GM18519 (cell line): ENCODE measurements around the gene GOLGA8K.
"Not testable (repeated sequence)": the region's sequence is repeated elsewhere in the genome, so short reads cannot be mapped to it uniquely, and the experiment has no call there.

Source experiments
- ATAC-seq: cut with Tn5 transposase; IDR thresholded peaks from one replicate; pipeline ENCODE4 v1.9.1; 2021; ENCODE audit warnings: mild to moderate bottlenecking, moderate library complexity; ENCODE audit not compliant: unreplicated experiment, low FRiP score

GOLGA8K gene

DNA sequence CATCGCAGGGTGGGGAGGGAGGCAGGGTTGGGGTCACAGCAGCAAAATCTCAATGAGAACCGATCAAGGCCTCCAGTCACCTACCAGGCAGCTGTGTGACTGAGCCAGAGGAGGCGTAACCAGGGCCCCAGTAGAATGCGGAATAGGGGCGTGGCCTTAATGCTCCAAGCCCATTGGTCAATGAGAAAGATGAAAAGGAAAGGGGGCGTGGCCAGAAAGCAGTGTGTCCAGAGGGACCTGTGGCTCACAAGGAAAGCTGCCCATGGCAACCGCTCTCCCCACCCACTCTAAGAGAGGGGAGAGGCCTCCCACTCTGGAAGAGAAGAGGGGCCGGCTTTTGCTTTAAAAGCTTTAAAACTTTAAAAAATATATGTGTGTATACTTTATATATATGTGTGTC, at the start of gene GOLGA8K:
Gene GOLGA8K (minus strand): TSS at position 101 of the 400 bp plus-strand sequence. CDS start 98 bp downstream, at position 3.
- ATAC-seq, result not testable (repeated sequence)

DNA sequence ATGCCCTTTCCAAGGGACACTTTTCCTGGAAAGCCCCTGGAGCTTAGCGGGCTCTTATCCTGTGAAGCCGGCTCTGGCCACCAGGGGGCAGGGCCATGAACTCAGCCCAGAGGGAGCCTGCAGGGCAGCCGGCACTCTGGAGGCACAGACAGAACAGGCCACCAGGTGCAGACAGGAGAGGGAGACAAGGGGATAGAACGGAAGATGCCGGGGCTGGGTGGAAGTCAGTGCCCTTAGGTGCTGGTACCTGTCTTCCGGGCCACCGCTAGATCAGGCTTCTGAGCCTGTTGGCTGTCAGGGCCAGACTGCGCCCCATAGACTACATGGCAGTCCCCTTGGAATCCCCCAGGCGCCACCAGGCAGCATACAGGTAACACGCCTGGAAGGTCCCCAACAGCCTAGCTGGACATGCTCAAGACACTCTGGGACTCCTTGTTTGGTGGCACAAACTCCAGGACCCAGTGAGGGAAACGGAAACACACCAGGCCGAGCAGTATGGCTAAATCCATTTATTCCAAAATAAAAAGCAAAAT, 37.4 kb upstream of the GOLGA8K start:
- not testable (repeated sequence) for ATAC-seq

DNA sequence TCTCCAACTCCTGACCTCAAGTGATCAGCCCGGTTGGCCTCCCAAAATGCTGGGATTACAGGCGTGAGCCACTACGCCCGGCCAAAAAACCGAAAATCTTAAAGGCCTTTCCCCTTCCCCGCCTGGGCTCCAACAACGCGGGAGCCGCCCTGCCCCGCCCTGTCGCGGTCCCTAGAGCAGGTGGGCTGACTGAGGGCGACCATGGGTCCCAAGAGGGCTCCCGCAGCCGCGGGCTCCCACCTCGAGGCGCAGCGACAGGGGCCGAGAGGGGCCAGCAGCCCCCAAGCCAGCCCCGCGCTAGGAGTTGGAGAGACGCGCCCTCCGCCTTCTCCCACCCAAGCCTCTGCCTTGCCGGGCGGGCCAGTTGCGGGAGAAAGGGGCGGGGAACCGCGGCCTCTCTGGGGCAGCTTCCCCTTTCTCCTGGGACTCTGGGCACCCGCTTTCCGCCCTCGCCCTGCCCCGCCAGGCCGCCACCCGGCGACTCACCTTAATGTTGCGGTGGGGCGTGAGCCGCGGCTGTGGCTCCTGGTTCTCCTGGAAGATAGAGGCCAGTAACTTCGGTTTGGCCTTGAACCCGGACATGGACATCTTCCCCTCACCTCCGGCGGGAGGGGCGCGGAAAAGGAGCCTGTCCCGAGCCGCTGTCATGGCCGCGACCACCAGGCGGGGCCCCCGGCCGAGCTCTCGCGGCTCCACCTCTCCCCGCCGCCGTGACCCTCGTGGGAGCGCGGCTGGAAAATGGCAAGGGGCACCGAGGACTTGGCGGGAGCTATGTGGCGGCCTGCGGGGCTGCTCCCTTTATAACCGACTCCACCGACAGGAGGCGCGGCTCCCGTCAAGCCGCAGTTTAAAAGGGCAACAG, 31.2 kb upstream of the GOLGA8K start:
- ATAC-seq, result not testable (repeated sequence)

- not testable (repeated sequence) for ATAC-seq
Observed at GRCh38 chr15:32427635-32428034, 24.5 kb upstream of the GOLGA8K start.

- not testable (repeated sequence) for ATAC-seq
Observed at GRCh38 chr15:32426511-32426910, 23.4 kb upstream of the GOLGA8K start.

GRCh38 chr15:32407903-32408302, 4.8 kb upstream of the GOLGA8K start:
- not testable (repeated sequence) for ATAC-seq

DNA sequence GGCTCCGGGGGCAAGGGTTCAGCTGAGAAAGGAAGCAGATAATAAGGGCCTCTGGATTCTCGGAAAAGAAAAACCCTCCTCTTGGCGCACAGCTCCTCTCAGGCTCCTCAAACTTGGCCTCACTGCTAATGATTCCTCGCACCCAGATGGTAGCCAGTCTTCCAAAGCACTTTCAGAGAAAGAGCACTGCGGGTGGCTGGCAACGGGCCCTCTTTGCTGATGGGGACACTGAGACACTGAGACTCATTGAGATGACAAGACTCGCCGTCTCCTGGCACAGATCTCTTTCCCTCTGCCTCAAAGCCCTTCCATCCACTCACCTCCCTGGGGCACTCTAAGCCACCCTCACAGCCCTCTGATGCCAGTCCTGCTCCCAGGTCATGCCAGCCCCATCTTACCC, 6.6 kb downstream of the GOLGA8K start:
- not testable (repeated sequence) for ATAC-seq

- not testable (repeated sequence) for ATAC-seq
Observed at GRCh38 chr15:32394745-32395144, 8.3 kb downstream of the GOLGA8K start.

DNA sequence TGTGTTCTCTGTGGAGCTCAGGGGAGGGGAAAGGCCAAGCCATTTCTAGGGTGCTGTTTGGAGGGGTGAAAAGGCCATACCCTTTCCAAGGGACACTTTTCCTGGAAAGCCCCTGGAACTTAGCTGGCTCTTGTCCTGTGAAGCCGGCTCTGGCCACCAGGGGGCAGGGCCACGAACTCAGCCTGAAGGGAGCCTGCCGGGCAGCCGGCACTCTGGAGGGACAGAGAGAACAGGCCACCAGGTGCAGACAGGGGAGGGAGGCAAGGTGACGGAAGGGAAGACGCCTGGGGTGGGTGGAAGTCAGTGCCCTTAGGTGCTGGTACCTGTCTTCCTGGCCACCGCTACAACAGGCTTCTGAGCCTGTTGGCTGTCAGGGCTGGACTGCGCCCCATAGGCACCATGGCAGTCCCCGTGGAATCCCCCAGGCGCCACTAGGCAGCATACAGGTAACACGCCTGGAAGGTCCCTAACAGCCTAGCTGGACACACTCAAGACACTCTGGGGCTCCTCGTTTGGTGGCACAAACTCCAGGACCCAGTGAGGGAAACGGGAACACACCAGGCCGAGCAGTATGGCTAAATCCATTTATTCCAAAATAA, 14.9 kb downstream of the GOLGA8K start:
- not testable (repeated sequence) for ATAC-seq

DNA sequence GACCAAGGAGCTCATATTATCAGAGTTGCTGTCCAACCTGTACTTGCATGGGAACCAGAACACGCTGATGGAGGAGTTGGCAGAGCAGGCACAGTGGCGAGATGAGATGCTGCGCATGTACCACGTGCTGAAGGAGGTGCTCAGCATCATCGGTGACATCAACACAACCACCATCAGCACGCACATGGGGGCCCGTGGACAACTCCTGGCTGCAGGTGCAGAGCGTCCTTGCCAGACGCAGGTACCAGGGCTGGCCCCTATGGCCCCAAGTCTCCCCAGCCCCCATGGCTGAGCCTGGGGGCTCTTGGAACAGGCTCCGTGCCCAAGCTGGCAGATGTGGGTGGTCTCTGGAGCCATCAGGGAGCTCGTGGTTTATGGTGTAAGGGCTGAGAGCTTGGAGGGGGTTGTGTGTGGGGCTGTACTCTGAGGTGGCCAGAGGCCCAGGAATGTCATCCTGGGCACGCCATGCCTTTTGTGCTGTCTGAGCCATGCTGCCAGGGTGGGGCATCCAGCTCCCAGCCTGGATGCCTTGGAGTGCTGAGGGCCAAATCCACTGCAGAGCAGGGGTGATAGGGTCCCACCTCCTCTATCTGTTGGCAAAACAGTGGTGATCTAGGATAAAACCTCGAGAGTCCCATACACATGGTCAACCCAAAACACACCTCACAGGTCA, 17.1 kb downstream of the GOLGA8K start:
- ATAC-seq, result not testable (repeated sequence)

DNA sequence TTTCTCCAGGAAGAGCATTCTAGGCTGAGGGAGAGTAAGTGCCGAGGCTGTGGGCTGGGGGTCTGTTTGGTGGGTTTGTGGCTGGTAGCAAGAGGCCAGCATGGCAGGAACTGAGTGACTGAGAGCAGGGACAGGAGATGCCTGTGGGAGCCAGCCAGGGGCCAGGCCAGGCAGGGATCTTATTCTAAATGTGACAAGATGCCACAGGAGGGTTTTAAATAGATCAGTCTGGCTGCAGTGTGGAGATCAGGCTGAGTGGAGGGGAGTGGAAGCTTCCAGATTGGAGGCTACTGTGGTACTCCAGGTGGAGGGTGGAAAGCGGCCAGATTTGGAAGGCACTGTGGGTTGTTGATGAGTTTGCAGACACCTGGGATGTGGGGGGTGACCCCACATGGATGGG, 28.9 kb downstream of the GOLGA8K start:
- not testable (repeated sequence) for ATAC-seq

GRCh38 chr15:32373707-32374106, 29.4 kb downstream of the GOLGA8K start:
- not testable (repeated sequence) for ATAC-seq

DNA sequence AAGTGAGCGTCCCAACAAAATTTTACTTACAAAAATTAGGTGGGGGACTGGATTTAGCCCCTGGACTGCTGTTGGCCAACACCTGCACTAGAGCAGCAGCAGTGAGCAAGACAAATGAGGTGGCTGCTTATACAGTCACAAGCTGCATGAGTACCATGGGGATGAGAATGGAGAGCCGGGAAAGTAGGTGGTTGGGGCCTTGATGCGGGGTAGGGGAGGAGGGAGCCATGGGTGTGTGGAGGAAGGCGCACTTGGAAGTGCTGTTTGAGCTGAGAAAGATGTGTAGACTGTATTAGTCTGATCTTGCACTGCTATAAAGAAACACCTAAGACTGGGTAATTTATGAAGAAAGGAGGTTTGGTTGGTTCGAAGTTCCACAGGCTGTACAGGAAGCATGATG, 31.0 kb downstream of the GOLGA8K start:
- ATAC-seq, result not testable (repeated sequence)

DNA sequence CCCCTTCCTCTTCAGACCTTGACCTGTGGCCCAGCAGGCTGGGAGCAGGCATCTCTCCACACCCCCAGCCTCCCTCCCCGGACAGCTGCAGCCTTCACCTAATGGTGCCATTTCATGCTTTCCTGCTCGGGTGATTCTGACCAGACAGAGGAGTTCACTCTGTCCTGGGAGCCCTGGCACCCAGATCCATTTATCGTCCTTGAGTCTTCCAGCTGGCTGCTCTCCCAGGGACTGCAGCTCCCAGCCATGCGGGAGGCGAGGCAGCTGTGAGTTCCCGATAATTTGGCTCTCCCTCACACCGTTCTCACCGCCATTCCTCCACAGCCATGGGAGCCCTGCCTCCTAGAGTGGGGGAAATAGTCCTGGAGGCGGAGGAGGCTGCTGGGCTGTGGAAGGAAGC, 32.6 kb downstream of the GOLGA8K start:
- ATAC-seq, result not testable (repeated sequence)

GRCh38 chr15:32370064-32370463, 33.0 kb downstream of the GOLGA8K start:
- ATAC-seq, result not testable (repeated sequence)

GRCh38 chr15:32366492-32366891, 36.6 kb downstream of the GOLGA8K start:
- ATAC-seq, result not testable (repeated sequence)

DNA sequence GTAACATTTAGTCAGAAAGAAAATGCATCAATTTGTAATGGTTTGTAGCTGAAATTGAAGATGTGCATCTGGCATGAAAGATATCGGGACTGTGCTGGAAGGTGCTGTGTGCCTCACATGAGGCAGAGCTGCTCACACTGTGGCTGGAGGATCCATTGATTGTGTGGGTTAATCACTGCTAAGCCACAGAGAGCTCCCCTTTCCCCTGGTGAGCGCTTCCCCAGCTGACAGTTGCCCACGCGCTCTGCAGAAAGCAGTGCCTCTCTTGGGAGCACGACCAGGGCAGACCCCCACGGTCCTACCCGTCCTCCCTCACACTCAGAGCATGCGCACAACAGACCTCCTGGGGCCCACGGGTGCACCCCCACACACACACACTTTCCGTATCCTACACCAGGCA, 37.1 kb downstream of the GOLGA8K start:
- ATAC-seq, result not testable (repeated sequence)

DNA sequence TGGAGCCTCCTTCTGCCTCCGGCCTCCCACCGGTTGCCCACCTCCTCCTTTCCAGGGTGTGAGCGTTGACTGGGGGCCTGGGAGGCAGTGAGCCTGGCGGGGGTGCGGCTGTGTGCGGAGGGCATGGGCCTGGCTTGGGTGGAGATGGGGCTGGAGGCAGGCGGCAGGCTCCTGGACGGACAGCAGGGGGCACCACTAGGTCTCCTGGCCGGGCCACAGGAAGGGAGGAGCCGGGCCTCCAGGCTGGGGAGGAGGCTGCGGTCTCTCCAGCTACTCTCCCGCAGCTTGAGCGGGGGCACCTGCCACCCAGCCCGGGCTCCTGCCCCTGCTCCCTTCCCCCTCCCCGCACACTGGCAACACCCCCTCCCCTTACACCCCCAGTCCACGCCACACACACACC, 38.1 kb downstream of the GOLGA8K start:
- not testable (repeated sequence) for ATAC-seq

- ATAC-seq, result not testable (repeated sequence)
Observed at GRCh38 chr15:32363449-32363848, 39.6 kb downstream of the GOLGA8K start.

GRCh38 chr15:32361662-32362061, 41.4 kb downstream of the GOLGA8K start:
- ATAC-seq, result not testable (repeated sequence)

DNA sequence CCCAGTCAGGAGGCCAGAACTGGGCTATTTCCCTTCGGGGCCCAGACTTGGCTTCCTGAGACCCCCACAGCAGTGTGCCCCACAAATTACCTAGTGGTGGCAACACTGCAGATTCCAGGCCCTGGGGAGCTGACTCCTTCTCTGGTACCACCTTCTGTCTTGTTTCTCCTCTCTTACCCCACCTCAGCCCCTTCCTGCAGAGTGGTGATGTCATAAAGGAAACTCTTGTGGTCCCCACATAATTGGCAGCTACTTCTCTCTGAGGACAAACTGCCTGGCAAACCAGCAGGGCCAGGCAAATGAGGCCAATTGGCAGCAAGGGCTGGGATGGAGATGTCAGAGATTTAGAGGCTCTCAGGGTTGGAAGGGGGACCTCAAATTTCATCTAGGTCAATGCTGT, 44.6 kb downstream of the GOLGA8K start:
- not testable (repeated sequence) for ATAC-seq
